CD4-positive, alpha-beta T cell (primary cell): ENCODE measurements around the gene TP53INP2. TPM values are rescaled to one million over a fixed set of nuclear protein-coding genes. Genes with fewer than 3 reads are reported as not detected.

Experiments
- ATAC-seq: fragments of 200-7000 bp; cut with Tn5 transposase; one replicate; pipeline ENCODE4 v1.10.0; 2022; ENCODE audit warnings: mild to moderate bottlenecking; ENCODE audit not compliant: poor library complexity
- CTCF ChIA-PET: fragments of 350-600 bp; sonication (Branson Sonifier 250); formaldehyde crosslinking; loops from one replicate; lab custom pipeline; 2021; ENCODE audit warnings: antibody characterized with exemption, inconsistent platforms; lab: Charles Lee
- POLR2A ChIA-PET: fragments of 350-600 bp; sonication (Branson Sonifier 250); formaldehyde crosslinking; loops from one replicate; lab custom pipeline; 2021; ENCODE audit warnings: antibody characterized with exemption, inconsistent platforms; lab: Charles Lee
- DNase-seq, 14 experiments: peaks; one replicate each; pipeline ENCODE4 v3.0.0-alpha.2; 2013 to 2020; ENCODE audit warnings: mixed read lengths in 2 of 14
- H3K27ac ChIP-seq, 2 donors: one replicate each; pipeline versions ENCODE4 v1.5.1 to v1.7.0; 2013; ENCODE audit warnings: low read length in 2 of 2, low read depth in 1 of 2, mild to moderate bottlenecking in 1 of 2
- H3K27me3 ChIP-seq, 2 experiments: 1 replicate in 1 of 2; 2 replicates in 1 of 2; pipeline versions ENCODE4 v1.6.1 to v1.7.0; 2013; ENCODE audit warnings: low read length in 2 of 2, control low read depth in 1 of 2, mild to moderate bottlenecking in 1 of 2, moderate library complexity in 1 of 2; ENCODE audit not compliant: insufficient read depth in 2 of 2, control insufficient read depth in 1 of 2
- H3K36me3 ChIP-seq: one replicate; pipeline ENCODE4 v1.6.1; 2013; ENCODE audit warnings: low read length, control low read depth; ENCODE audit not compliant: insufficient read depth
- H3K4me1 ChIP-seq: one replicate; pipeline ENCODE4 v1.6.1; 2013; ENCODE audit warnings: low read length, control low read depth; ENCODE audit not compliant: insufficient read depth
- H3K4me3 ChIP-seq: one replicate; pipeline ENCODE4 v1.5.1; 2013; ENCODE audit warnings: mild to moderate bottlenecking, low read length, moderate library complexity
- H3K9me3 ChIP-seq, 2 experiments: 1 replicate in 1 of 2; 2 replicates in 1 of 2; pipeline versions ENCODE4 v1.6.1 to v1.7.0; 2013; ENCODE audit warnings: low read length in 2 of 2, mild to moderate bottlenecking in 2 of 2, control low read depth in 1 of 2, moderate library complexity in 1 of 2; ENCODE audit not compliant: control insufficient read depth in 1 of 2, insufficient read depth in 1 of 2
- H3K27ac Mint-ChIP-seq: one replicate; pipeline ENCODE4 v1.8.0; 2020; ENCODE audit warnings: mixed read lengths
- H3K27me3 Mint-ChIP-seq: one replicate; pipeline ENCODE4 v1.8.0; 2021; ENCODE audit warnings: mixed read lengths
- H3K36me3 Mint-ChIP-seq: one replicate; pipeline ENCODE4 v1.8.0; 2021; ENCODE audit warnings: low read depth, mixed read lengths
- H3K4me1 Mint-ChIP-seq: one replicate; pipeline ENCODE4 v1.8.0; 2021; ENCODE audit warnings: low read depth, mixed read lengths
- H3K4me3 Mint-ChIP-seq: one replicate; pipeline ENCODE4 v1.8.0; 2020; ENCODE audit warnings: mild to moderate bottlenecking, mixed read lengths
- H3K9me3 Mint-ChIP-seq: one replicate; pipeline ENCODE4 v1.8.0; 2020; ENCODE audit warnings: mixed read lengths
- intact Hi-C, 2 experiments: fragments of 100-400 bp; cut with DNase I in 1 of 2; cut with micrococcal nuclease in 1 of 2; formaldehyde crosslinking; loops; one replicate each; pipeline versions ENCODE4 v1.15.1 to v1.9.0; 2023 to 2025; cut with DNase I, micrococcal nuclease
- total RNA-seq, 174 experiments: library from RNA in 2 of 174; stranded (reverse) in 2 of 174; gene quantifications; one replicate each; pipeline ENCODE4 v1.2.3 and lab custom pipeline; 2021 to 2026
- TF ChIP-seq, protein P1 (sequence below): fragments of 200-600 bp; IDR thresholded peaks from one replicate; pipeline ENCODE4 v1.8.0; 2022; ENCODE audit warnings: antibody characterized with exemption, mild to moderate bottlenecking

Gene TP53INP2
- total RNA-seq, 2 experiments from 2014 or later: 65.8 to 72.7 TPM

- DNase-seq (no peak), ATAC-seq (no peak)
- H3K4me3 ChIP-seq: no peak overlapping the region
- Mint-ChIP-seq H3K36me3 (peaks cover 81% of the 10 kb centered on the region), H3K4me1 (no peaks in the 10 kb centered on the region), H3K4me3 (no peak overlapping the region), H3K27me3 (no peaks in the 10 kb centered on the region), H3K27ac (no peak overlapping the region), H3K9me3 (no peaks in the 10 kb centered on the region)
- H3K27ac ChIP-seq: no peak overlapping the region
- intact Hi-C loops: no loop called here
- H3K36me3 ChIP-seq: peaks cover 72% of the 10 kb centered on the region
- H3K4me1 ChIP-seq: no peaks in the 10 kb centered on the region
- ChIA-PET CTCF (interaction anchor here (1.9 kb wide), 1 partner anchor 14 kb away, joined by 6 read pairs; no protein-coding TSS in a partner anchor), POLR2A (no interaction called here)
- H3K27me3 ChIP-seq: no peaks in the 10 kb centered on the region
- TF ChIP-seq, protein P1, sequence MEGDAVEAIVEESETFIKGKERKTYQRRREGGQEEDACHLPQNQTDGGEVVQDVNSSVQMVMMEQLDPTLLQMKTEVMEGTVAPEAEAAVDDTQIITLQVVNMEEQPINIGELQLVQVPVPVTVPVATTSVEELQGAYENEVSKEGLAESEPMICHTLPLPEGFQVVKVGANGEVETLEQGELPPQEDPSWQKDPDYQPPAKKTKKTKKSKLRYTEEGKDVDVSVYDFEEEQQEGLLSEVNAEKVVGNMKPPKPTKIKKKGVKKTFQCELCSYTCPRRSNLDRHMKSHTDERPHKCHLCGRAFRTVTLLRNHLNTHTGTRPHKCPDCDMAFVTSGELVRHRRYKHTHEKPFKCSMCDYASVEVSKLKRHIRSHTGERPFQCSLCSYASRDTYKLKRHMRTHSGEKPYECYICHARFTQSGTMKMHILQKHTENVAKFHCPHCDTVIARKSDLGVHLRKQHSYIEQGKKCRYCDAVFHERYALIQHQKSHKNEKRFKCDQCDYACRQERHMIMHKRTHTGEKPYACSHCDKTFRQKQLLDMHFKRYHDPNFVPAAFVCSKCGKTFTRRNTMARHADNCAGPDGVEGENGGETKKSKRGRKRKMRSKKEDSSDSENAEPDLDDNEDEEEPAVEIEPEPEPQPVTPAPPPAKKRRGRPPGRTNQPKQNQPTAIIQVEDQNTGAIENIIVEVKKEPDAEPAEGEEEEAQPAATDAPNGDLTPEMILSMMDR: no peak
- no peaks in the 10 kb centered on the region for H3K9me3 ChIP-seq
Measured at GRCh38 chr20:34755367-34755766, 51.2 kb downstream of the TP53INP2 start.

DNA sequence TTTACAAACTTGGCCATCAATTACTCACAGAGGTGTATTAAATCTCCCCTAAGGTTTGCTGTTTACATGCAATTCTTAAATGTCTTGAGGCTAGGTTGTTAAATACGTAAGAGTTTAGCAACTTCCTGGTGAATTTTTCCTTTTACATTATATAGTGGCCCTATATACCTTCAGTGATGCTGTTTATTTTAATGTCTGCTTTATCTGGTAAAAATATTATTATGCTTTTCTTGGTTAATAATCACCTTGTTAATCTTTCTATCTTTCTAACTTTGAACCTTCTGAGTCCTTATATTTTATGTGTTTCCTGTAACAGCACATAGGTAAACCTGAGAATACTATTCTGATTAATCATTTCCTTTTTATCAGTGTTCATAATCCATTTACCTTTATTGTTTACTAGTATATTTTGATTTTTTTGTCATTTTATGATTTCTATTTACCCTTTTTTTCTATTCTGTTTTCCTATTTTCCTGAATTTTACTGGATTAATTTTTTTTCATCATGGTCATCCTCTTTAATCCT is 57.9 kb downstream of the TP53INP2 start:
- ATAC-seq: no peak
- no peak overlapping the region for H3K27ac Mint-ChIP-seq
- TF ChIP-seq, protein P1: no peak
- no peaks in the 10 kb centered on the region for H3K9me3 ChIP-seq
- no peaks in the 10 kb centered on the region for H3K4me1 ChIP-seq
- ChIA-PET POLR2A (no interaction called here), CTCF (interaction anchor here (1.1 kb wide), 1 partner anchor 449 kb away, joined by 3 read pairs; no protein-coding TSS in a partner anchor)
- no peak overlapping the region for H3K4me3 ChIP-seq
- no peaks in the 10 kb centered on the region for H3K9me3 Mint-ChIP-seq
- intact Hi-C loops: no loop called here
- peaks cover 64% of the 10 kb centered on the region for H3K36me3 ChIP-seq
- no peaks in the 10 kb centered on the region for H3K4me1 Mint-ChIP-seq
- no peak overlapping the region for H3K4me3 Mint-ChIP-seq
- H3K36me3 Mint-ChIP-seq: peaks cover 91% of the 10 kb centered on the region
- no peaks in the 10 kb centered on the region for H3K27me3 Mint-ChIP-seq
- H3K27ac ChIP-seq: no peak overlapping the region
- no peaks in the 10 kb centered on the region for H3K27me3 ChIP-seq
- DNase-seq: no peak

Other genes starting within 250 kb of the TP53INP2 start
- gene DYNLRB1, start 187.9 kb upstream of the TP53INP2 start, total RNA-seq: 10 to 100 TPM; 38.3 to 40.3 TPM
- gene MAP1LC3A, start 145.6 kb upstream of the TP53INP2 start, total RNA-seq: 10 to 100 TPM; 17.5 to 17.7 TPM
- gene PIGU, start 27.3 kb upstream of the TP53INP2 start, total RNA-seq: 1 to 10 TPM; 4.6 to 5.5 TPM
- 10 to 100 TPM; 14.6 to 16.3 TPM for gene NCOA6, start 121.3 kb downstream of the TP53INP2 start, total RNA-seq
- 10 to 100 TPM; 32.4 to 32.6 TPM for gene GGT7, start 168.5 kb downstream of the TP53INP2 start, total RNA-seq
- gene ACSS2, start 172.3 kb downstream of the TP53INP2 start, total RNA-seq: 10 to 100 TPM; 15.6 to 18.8 TPM